Activated CD4-positive, alpha-beta T cell treated with anti-CD3 and anti-CD28 coated beads, Interleukin-2, Interleukin-4, amounts not matched to agents 100 ng/mL and 50 ng/mL, durations not matched to agents 16 hours and 8 hours (primary cell): ENCODE measurements around the gene NPW.
"Not testable (repeated sequence)": the region's sequence is repeated elsewhere in the genome, so short reads cannot be mapped to it uniquely, and the experiment has no call there.

ENCODE experiments used
- DNase-seq: peaks from one replicate; pipeline ENCODE4 v3.0.0-alpha.2; 2020; ENCODE audit warnings: low spot score

Gene NPW

GRCh38 chr16:2002406-2003230 lies 17.0 kb upstream of the NPW start:
- no peak for DNase-seq

- no peak for DNase-seq
Measured at GRCh38 chr16:2003231-2003826, 16.3 kb upstream of the NPW start.

- peak; percentile 90 for DNase-seq
Measured at GRCh38 chr16:2003827-2004641, 15.6 kb upstream of the NPW start.

GRCh38 chr16:2004795-2005517 lies 14.6 kb upstream of the NPW start:
- no peak for DNase-seq

- no peak for DNase-seq
Measured at GRCh38 chr16:2005646-2006045, 13.9 kb upstream of the NPW start.

GRCh38 chr16:2006317-2006716 lies 13.3 kb upstream of the NPW start:
- DNase-seq: no peak

- DNase-seq: no peak
Measured at GRCh38 chr16:2007081-2007836, 12.3 kb upstream of the NPW start.

- DNase-seq: no peak
Measured at GRCh38 chr16:2008009-2008526, 11.5 kb upstream of the NPW start.

GRCh38 chr16:2008631-2009163 lies 10.9 kb upstream of the NPW start:
- DNase-seq: no peak

- DNase-seq: no peak
Measured at GRCh38 chr16:2009164-2009711, 10.3 kb upstream of the NPW start.

- DNase-seq: peak; percentile 83
Measured at GRCh38 chr16:2009791-2010510, 9.6 kb upstream of the NPW start, which contains the start of gene ZNF598. Gene ZNF598 (minus strand): TSS chr16:2009821.

GRCh38 chr16:2011726-2012125 lies 7.9 kb upstream of the NPW start:
- not testable (repeated sequence) for DNase-seq

GRCh38 chr16:2013527-2013926 lies 6.1 kb upstream of the NPW start:
- no peak for DNase-seq

- DNase-seq: no peak
Measured at GRCh38 chr16:2015117-2015946, 4.3 kb upstream of the NPW start.

GRCh38 chr16:2015947-2016208 lies 3.7 kb upstream of the NPW start:
- DNase-seq: no peak

- no peak for DNase-seq
Measured at GRCh38 chr16:2016407-2016922, 3.1 kb upstream of the NPW start.

GRCh38 chr16:2019921-2020831 lies 591 bp downstream of the NPW start:
- DNase-seq: no peak

- DNase-seq: no peak
Measured at GRCh38 chr16:2022723-2023091, 3.1 kb downstream of the NPW start.
